HL-60 (cell line): ENCODE results near the gene PALLD.

Experiments used
- DNase-seq, 2 experiments: peaks; one replicate each; pipeline ENCODE4 v3.0.0-alpha.2; 2010 to 2020; ENCODE audit warnings: low read depth in 1 of 2, low spot score in 1 of 2
- H3K27ac ChIP-seq: fragments of 250-450 bp; sonication (Bioruptor Pico); replicated peaks from 2 replicates; pipeline ENCODE4 v1.5.1; 2020; ENCODE audit warnings: mild to moderate bottlenecking, moderate library complexity
- H3K27me3 ChIP-seq: fragments of 250-450 bp; sonication (Bioruptor Pico); 2 replicates; pipeline ENCODE4 v1.5.1; 2021; ENCODE audit warnings: mild to moderate bottlenecking, moderate library complexity; ENCODE audit not compliant: insufficient read depth, poor library complexity, severe bottlenecking
- H3K4me3 ChIP-seq: replicated peaks from 2 replicates; pipeline ENCODE4 v1.5.1; 2011; ENCODE audit warnings: mild to moderate bottlenecking, control low read depth, low read length; ENCODE audit not compliant: insufficient read depth
- GABPA ChIP-seq: IDR thresholded peaks from 2 replicates; pipeline ENCODE4 v1.6.1; 2012; ENCODE audit warnings: low read depth
- POLR2AphosphoS5 ChIP-seq: IDR thresholded peaks from 2 replicates; pipeline ENCODE4 v1.6.1; 2012; ENCODE audit warnings: low read depth
- REST ChIP-seq: IDR thresholded peaks from 2 replicates; pipeline ENCODE4 v1.6.1; 2012; ENCODE audit warnings: low read depth; ENCODE audit not compliant: insufficient replicate concordance
- SPI1 ChIP-seq: IDR thresholded peaks from 2 replicates; pipeline ENCODE4 v1.6.1; 2012; ENCODE audit warnings: low read depth, mild to moderate bottlenecking, borderline replicate concordance
- TF ChIP-seq, protein P1 (sequence below): IDR thresholded peaks from one replicate; pipeline ENCODE4 v1.5.1; 2011; ENCODE audit warnings: low read length, control low read depth, inconsistent platforms; ENCODE audit not compliant: insufficient read depth

PALLD gene

DNA sequence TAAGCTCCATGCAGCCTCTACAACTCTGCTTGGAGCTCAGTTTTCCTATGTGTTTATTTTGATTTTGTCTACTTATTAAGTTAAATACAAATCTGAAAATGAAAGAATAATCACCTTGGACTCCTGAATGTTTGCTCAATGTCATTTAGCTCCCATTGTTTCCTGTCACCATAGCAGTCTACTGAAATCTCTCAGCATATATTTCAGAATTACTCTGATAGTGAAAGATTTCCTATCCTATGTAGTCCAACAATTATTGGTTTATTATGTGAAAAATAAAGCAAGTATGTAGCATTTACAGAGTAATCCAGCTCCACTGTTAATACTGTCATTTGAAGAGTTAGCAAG lies 344.8 kb downstream of the PALLD start:
- H3K27me3 ChIP-seq: peaks cover 2% of the 10 kb centered on the region
- H3K27ac ChIP-seq: no peak overlapping the region
- TF ChIP-seq GABPA: no peak
- TF ChIP-seq REST: no peak
- TF ChIP-seq POLR2AphosphoS5: no peak
- TF ChIP-seq, protein P1, sequence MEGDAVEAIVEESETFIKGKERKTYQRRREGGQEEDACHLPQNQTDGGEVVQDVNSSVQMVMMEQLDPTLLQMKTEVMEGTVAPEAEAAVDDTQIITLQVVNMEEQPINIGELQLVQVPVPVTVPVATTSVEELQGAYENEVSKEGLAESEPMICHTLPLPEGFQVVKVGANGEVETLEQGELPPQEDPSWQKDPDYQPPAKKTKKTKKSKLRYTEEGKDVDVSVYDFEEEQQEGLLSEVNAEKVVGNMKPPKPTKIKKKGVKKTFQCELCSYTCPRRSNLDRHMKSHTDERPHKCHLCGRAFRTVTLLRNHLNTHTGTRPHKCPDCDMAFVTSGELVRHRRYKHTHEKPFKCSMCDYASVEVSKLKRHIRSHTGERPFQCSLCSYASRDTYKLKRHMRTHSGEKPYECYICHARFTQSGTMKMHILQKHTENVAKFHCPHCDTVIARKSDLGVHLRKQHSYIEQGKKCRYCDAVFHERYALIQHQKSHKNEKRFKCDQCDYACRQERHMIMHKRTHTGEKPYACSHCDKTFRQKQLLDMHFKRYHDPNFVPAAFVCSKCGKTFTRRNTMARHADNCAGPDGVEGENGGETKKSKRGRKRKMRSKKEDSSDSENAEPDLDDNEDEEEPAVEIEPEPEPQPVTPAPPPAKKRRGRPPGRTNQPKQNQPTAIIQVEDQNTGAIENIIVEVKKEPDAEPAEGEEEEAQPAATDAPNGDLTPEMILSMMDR: no peak
- TF ChIP-seq SPI1: no peak
- no peak for DNase-seq
- H3K4me3 ChIP-seq: no peak overlapping the region

DNA sequence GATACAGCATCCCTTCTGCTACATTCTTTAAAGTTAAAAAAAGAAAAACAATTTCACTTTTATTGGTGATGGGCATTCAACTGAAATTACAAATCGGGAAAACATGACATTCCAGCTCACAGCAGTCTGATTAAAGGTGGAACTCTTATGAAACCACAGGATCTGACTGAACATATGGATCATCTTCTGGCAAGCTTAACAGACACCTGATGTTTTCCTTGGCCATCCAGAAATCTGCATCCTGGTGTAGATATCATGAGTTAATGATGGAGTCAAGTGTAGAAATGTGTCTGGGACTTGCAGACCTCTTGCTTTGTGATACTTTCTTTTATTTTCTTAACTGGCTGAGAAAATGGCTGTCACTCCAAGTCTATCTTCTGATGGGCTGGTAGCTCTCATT lies 345.3 kb downstream of the PALLD start:
- H3K27me3 ChIP-seq: peaks cover 2% of the 10 kb centered on the region
- DNase-seq: no peak
- H3K4me3 ChIP-seq: no peak overlapping the region
- no peak overlapping the region for H3K27ac ChIP-seq
- TF ChIP-seq POLR2AphosphoS5: no peak
- no peak for TF ChIP-seq REST
- TF ChIP-seq GABPA: no peak
- TF ChIP-seq, protein P1: no peak
- no peak for TF ChIP-seq SPI1

- TF ChIP-seq SPI1 (no peak), REST (no peak), POLR2AphosphoS5 (no peak), GABPA (no peak)
- TF ChIP-seq, protein P1: no peak
- H3K4me3 ChIP-seq: no peak overlapping the region
- no peak overlapping the region for H3K27ac ChIP-seq
- H3K27me3 ChIP-seq: peaks cover 2% of the 10 kb centered on the region
- DNase-seq: no peak
Observed at GRCh38 chr4:168843635-168844034, 346.8 kb downstream of the PALLD start.
